IMR-90 (cell line): ENCODE data around the gene DNMT3L. TPM values are rescaled to one million over a fixed set of nuclear protein-coding genes. Genes with fewer than 3 reads are reported as not detected.

Source experiments
- ATAC-seq: fragments of 200-7000 bp; cut with Tn5 transposase; 2 replicates; pipeline ENCODE4 v1.9.1; 2020; ENCODE audit warnings: low read depth, mild to moderate bottlenecking, moderate library complexity
- Bru-seq: library from RNA; stranded (reverse); fragments of 400-500 nt; gene quantifications from one replicate; lab custom pipeline; 2021; lab: Mats Ljungman, UMichigan
- BruChase-seq, 2 experiments: library from RNA; stranded (reverse); fragments of 400-500 nt; gene quantifications; one replicate each; lab custom pipeline; 2021; lab: Mats Ljungman, UMichigan
- BruUV-seq: library from RNA; stranded (reverse); fragments of 400-500 nt; replicated peaks from 2 replicates; lab custom pipeline; 2021; lab: Mats Ljungman, UMichigan
- CTCF ChIA-PET: fragments of 300-600 bp; formaldehyde crosslinking; extraction: SDS; loops from one replicate; lab custom pipeline; 2021; ENCODE audit warnings: antibody characterized with exemption; lab: Yijun Ruan, JAX
- POLR2A ChIA-PET: fragments of 300-600 bp; sonication (Branson Sonifier 250); formaldehyde crosslinking; loops from one replicate; lab custom pipeline; 2022; ENCODE audit warnings: antibody characterized with exemption; ENCODE audit not compliant: unreplicated experiment; lab: Charles Lee
- DNase-seq: peaks from one replicate; pipeline ENCODE4 v3.0.0; 2013
- H2AFZ ChIP-seq: replicated peaks from 2 replicates; pipeline ENCODE3; 2013; ENCODE audit warnings: low read length, mild to moderate bottlenecking; ENCODE audit not compliant: poor library complexity
- H2AK5ac ChIP-seq: 2 replicates; pipeline ENCODE4 v1.6.1; 2013; ENCODE audit warnings: low read depth, low read length, inconsistent platforms
- H2AK9ac ChIP-seq: replicated peaks from 2 replicates; pipeline ENCODE3; 2013; ENCODE audit warnings: mild to moderate bottlenecking, low read depth, low read length, moderate library complexity; ENCODE audit not compliant: poor library complexity
- H2BK120ac ChIP-seq: 2 replicates; pipeline ENCODE4 v1.6.1; 2013; ENCODE audit warnings: low read depth, low read length, inconsistent platforms
- H2BK15ac ChIP-seq: 3 replicates; pipeline ENCODE4 v1.6.1; 2013; ENCODE audit warnings: low read depth, low read length, inconsistent platforms
- H2BK20ac ChIP-seq: 2 replicates; pipeline ENCODE4 v1.6.1; 2013; ENCODE audit warnings: low read depth, mild to moderate bottlenecking, inconsistent platforms, low read length, moderate library complexity
- H2BK5ac ChIP-seq: 2 replicates; pipeline ENCODE4 v1.6.1; 2013; ENCODE audit warnings: mild to moderate bottlenecking, low read depth, low read length, inconsistent platforms; ENCODE audit not compliant: poor library complexity, severe bottlenecking
- H3K14ac ChIP-seq: replicated peaks from 2 replicates; pipeline ENCODE4 v1.6.1; 2013; ENCODE audit warnings: low read depth, low read length, inconsistent platforms
- H3K18ac ChIP-seq: 2 replicates; pipeline ENCODE4 v1.6.1; 2013; ENCODE audit warnings: low read depth, low read length, control low read depth
- H3K23ac ChIP-seq: 2 replicates; pipeline ENCODE4 v1.6.1; 2013; ENCODE audit warnings: low read depth, low read length, inconsistent platforms
- H3K27ac ChIP-seq: 2 replicates; pipeline ENCODE4 v1.5.1; 2013; ENCODE audit warnings: mild to moderate bottlenecking, control low read depth, low read length; ENCODE audit not compliant: insufficient read depth
- H3K27me3 ChIP-seq: 2 replicates; pipeline ENCODE4 v1.6.1; 2013; ENCODE audit warnings: low read length; ENCODE audit not compliant: control insufficient read depth, insufficient read depth
- H3K36me3 ChIP-seq: 2 replicates; pipeline ENCODE4 v1.6.1; 2013; ENCODE audit warnings: low read length, mixed read lengths; ENCODE audit not compliant: control insufficient read depth, insufficient read depth
- H3K4ac ChIP-seq: 2 replicates; pipeline ENCODE4 v1.6.1; 2013; ENCODE audit warnings: low read depth, low read length, inconsistent platforms
- H3K4me1 ChIP-seq: 2 replicates; pipeline ENCODE4 v1.6.1; 2013; ENCODE audit warnings: low read length, mixed read lengths; ENCODE audit not compliant: control insufficient read depth, insufficient read depth
- H3K4me2 ChIP-seq: 2 replicates; pipeline ENCODE4 v1.6.1; 2013; ENCODE audit warnings: low read depth, mild to moderate bottlenecking, control low read depth, low read length, moderate library complexity
- H3K4me3 ChIP-seq: 2 replicates; pipeline ENCODE4 v1.5.1; 2013; ENCODE audit warnings: low read depth, mild to moderate bottlenecking, control low read depth, low read length, moderate library complexity; ENCODE audit not compliant: insufficient read depth
- H3K56ac ChIP-seq: 2 replicates; pipeline ENCODE4 v1.6.1; 2013; ENCODE audit warnings: low read length, inconsistent platforms; ENCODE audit not compliant: insufficient read depth; ENCODE audit errors: extremely low read depth
- H3K79me1 ChIP-seq, 2 experiments: 2 replicates each; pipeline ENCODE4 v1.6.1; 2013; ENCODE audit warnings: low read length in 2 of 2, inconsistent platforms in 1 of 2, low read depth in 1 of 2
- H3K9ac ChIP-seq: 2 replicates; pipeline ENCODE4 v1.6.1; 2013; ENCODE audit warnings: low read depth, low read length, control low read depth
- H3K9me1 ChIP-seq: 2 replicates; pipeline ENCODE4 v1.6.1; 2013; ENCODE audit warnings: low read length, inconsistent platforms; ENCODE audit not compliant: insufficient read depth
- H3K9me3 ChIP-seq: 2 replicates; pipeline ENCODE4 v1.6.1; 2013; ENCODE audit warnings: low read length; ENCODE audit not compliant: control insufficient read depth, insufficient read depth
- H4K20me1 ChIP-seq: 2 replicates; pipeline ENCODE4 v1.6.1; 2013; ENCODE audit warnings: low read length, inconsistent platforms; ENCODE audit not compliant: insufficient read depth
- H4K5ac ChIP-seq: 2 replicates; pipeline ENCODE4 v1.6.1; 2013; ENCODE audit warnings: mild to moderate bottlenecking, low read depth, low read length, control low read depth
- H4K8ac ChIP-seq, 2 experiments: 2 replicates each; pipeline ENCODE4 v1.6.1; 2013; ENCODE audit warnings: low read depth in 2 of 2, low read length in 2 of 2, control low read depth in 1 of 2, inconsistent platforms in 1 of 2
- H4K91ac ChIP-seq: 2 replicates; pipeline ENCODE4 v1.6.1; 2013; ENCODE audit warnings: low read depth, low read length, inconsistent platforms; ENCODE audit not compliant: insufficient read depth
- BHLHE40 ChIP-seq: fragments of 150-350 bp; IDR thresholded peaks from 2 replicates; pipeline ENCODE4 v1.6.1; 2016; ENCODE audit warnings: mild to moderate bottlenecking, low read depth, low read length
- CEBPB ChIP-seq: IDR thresholded peaks from 2 replicates; pipeline ENCODE4 v1.6.1; 2012; ENCODE audit warnings: low read depth, low read length, improper control_type of control experiment
- FOS ChIP-seq: fragments of 150-350 bp; IDR thresholded peaks from 2 replicates; pipeline ENCODE4 v1.6.1; 2016; ENCODE audit warnings: low read depth, low read length
- MAFK ChIP-seq: IDR thresholded peaks from 2 replicates; pipeline ENCODE4 v1.6.1; 2012; ENCODE audit warnings: low read depth, low read length, improper control_type of control experiment
- MAZ ChIP-seq: IDR thresholded peaks from 2 replicates; pipeline ENCODE4 v1.6.1; 2012; ENCODE audit warnings: low read depth, mild to moderate bottlenecking, low read length, improper control_type of control experiment, moderate library complexity, borderline replicate concordance
- MXI1 ChIP-seq: IDR thresholded peaks from 2 replicates; pipeline ENCODE4 v1.6.1; 2012; ENCODE audit warnings: low read depth, mild to moderate bottlenecking, low read length, moderate library complexity, borderline replicate concordance
- RAD21 ChIP-seq: IDR thresholded peaks from 2 replicates; pipeline ENCODE4 v1.6.1; 2012; ENCODE audit warnings: low read length, improper control_type of control experiment
- WGBS, 2 experiments: methylation state at CpG; one replicate each; pipeline versions ENCODE4 v1.1.5 to v1.1.7; 2013; ENCODE audit warnings: missing lambda C conversion rate in 2 of 2; ENCODE audit not compliant: insufficient read length in 1 of 2; ENCODE audit errors: extremely low coverage in 2 of 2; 5-methylcytosine and 5-hydroxymethylcytosine counted together
- dilution Hi-C: fragments of 300-500 bp; cut with HindIII; formaldehyde crosslinking; loops from one replicate; pipeline ENCODE4 v1.14.3; 2018; ENCODE audit warnings: low sequenced_read_pairs; ENCODE audit not compliant: unreplicated experiment
- in situ Hi-C: fragments of 300-500 bp; cut with MboI; formaldehyde crosslinking; loops from 3 replicates; pipeline ENCODE4 v1.14.3; 2019; ENCODE audit warnings: low sequenced_read_pairs, inconsistent platforms, mixed read lengths
- intact Hi-C: fragments of 100-400 bp; cut with micrococcal nuclease; formaldehyde crosslinking; loops from 2 replicates; pipeline ENCODE4 v1.10.0; 2022
- long read RNA-seq: library from polyadenylated mRNA; unstranded; transcript quantifications from one replicate; pipeline ENCODE4 v2.0.0, GENCODE V29; 2021; ENCODE audit not compliant: unreplicated experiment
- polyA plus RNA-seq, 3 experiments: library from polyadenylated mRNA; depleted of rRNA; stranded (reverse); fragments of >200 nt; gene quantifications; 2 replicates each; pipeline ENCODE4 v1.2.3, GENCODE V29; 2012; ENCODE audit warnings: low replicate concordance in 1 of 3
- total RNA-seq: library from RNA; depleted of rRNA; stranded (reverse); fragments of >200 nt; gene quantifications from 2 replicates; pipeline ENCODE4 v1.2.3, GENCODE V29; 2012; rRNA removed
- TF ChIP-seq, protein P1 (sequence below): conservative IDR thresholded peaks from 2 replicates; pipeline ENCODE4 v1.5.1; 2012; ENCODE audit warnings: mild to moderate bottlenecking, low read depth, low read length, improper control_type of control experiment
- TF ChIP-seq, protein P2 (sequence below): fragments of 150-350 bp; IDR thresholded peaks from 2 replicates; pipeline ENCODE4 v1.6.1; 2016; ENCODE audit warnings: low read depth, mild to moderate bottlenecking, low read length, moderate library complexity, borderline replicate concordance

Gene DNMT3L
- total RNA-seq: not detected in 2 replicates
- polyA plus RNA-seq (2012; rRNA removed): not detected in 2 replicates
- polyA plus RNA-seq (2012; cell fraction: cytosol; rRNA removed): not detected in 2 replicates
- not detected in 2 replicates for polyA plus RNA-seq (2012; cell fraction: nucleus; rRNA removed; ENCODE audit: low replicate concordance)
- not detected for Bru-seq, nascent RNA
- not detected for BruChase-seq, experiment 1, labeled RNA remaining after a 6-hour chase
- BruChase-seq, experiment 2, labeled RNA remaining after a 2-hour chase: not detected
- long read RNA-seq: 0 reads

DNA sequence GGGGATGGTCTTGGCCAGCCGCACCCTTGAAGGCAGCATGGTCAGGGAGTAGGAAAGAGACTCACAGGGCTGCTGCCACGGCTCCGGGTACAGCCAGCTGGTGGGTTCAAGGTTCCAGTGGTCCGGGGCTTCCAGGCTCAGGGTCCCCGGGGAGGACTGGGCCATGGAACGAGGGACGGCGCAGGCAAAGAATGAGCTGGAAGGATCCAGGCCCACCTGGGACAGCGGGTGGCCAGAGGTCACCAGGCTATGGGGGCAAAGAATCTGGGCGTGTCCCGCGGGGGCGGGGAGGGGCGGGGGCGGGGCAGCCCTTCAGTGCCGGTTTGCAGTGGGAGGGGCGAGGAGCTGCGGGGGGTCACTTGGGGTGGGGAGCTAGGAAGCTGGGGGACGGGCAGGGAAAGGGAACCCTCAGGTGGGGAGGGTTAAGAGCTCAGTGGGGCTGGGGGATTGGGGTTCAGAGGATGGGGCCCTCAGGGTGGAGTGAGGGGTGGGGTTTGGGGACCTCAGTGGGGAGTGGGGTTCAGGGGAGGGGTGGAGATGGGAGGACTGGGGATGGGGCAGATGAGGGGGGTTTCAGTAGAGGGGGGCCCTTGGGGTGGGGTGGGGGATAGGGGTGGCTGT, at the start of gene DNMT3L:
TSS of gene DNMT3L (minus strand) at position 223 of the 621 bp plus-strand sequence. CDS start 638 bp downstream, outside the sequence.
- no peak within 1 kb of the TSS for H3K27ac ChIP-seq
- no peaks in the 10 kb centered on the region for H3K4me1 ChIP-seq
- no peak within 1 kb of the TSS for H3K9ac ChIP-seq
- H3K4me2 ChIP-seq: no peak within 1 kb of the TSS
- intact Hi-C loops (no loop called here), dilution Hi-C loops (no loop called here), in situ Hi-C loops (no loop called here)
- WGBS, 2 experiments: 82% methylated on average over 3 of the region's 19 CpGs; no CpG with 5 or more reads in 1 of the 2 experiments
- H3K4me3 ChIP-seq: no peak within 1 kb of the TSS
- TF ChIP-seq, protein P1, sequence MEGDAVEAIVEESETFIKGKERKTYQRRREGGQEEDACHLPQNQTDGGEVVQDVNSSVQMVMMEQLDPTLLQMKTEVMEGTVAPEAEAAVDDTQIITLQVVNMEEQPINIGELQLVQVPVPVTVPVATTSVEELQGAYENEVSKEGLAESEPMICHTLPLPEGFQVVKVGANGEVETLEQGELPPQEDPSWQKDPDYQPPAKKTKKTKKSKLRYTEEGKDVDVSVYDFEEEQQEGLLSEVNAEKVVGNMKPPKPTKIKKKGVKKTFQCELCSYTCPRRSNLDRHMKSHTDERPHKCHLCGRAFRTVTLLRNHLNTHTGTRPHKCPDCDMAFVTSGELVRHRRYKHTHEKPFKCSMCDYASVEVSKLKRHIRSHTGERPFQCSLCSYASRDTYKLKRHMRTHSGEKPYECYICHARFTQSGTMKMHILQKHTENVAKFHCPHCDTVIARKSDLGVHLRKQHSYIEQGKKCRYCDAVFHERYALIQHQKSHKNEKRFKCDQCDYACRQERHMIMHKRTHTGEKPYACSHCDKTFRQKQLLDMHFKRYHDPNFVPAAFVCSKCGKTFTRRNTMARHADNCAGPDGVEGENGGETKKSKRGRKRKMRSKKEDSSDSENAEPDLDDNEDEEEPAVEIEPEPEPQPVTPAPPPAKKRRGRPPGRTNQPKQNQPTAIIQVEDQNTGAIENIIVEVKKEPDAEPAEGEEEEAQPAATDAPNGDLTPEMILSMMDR: no peak
- no peak for TF ChIP-seq RAD21
- no peak for TF ChIP-seq MXI1
- no peak for TF ChIP-seq CEBPB
- no peak for TF ChIP-seq BHLHE40
- TF ChIP-seq, protein P2, sequence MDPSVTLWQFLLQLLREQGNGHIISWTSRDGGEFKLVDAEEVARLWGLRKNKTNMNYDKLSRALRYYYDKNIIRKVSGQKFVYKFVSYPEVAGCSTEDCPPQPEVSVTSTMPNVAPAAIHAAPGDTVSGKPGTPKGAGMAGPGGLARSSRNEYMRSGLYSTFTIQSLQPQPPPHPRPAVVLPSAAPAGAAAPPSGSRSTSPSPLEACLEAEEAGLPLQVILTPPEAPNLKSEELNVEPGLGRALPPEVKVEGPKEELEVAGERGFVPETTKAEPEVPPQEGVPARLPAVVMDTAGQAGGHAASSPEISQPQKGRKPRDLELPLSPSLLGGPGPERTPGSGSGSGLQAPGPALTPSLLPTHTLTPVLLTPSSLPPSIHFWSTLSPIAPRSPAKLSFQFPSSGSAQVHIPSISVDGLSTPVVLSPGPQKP: no peak
- TF ChIP-seq FOS: no peak
- no peak for TF ChIP-seq MAZ
- no peak for TF ChIP-seq MAFK
- no peak for ATAC-seq
- peaks cover 8% of the 10 kb centered on the region for H3K9me3 ChIP-seq
- DNase-seq: no peak
- H4K5ac ChIP-seq: no peak within 1 kb of the TSS
- H2BK15ac ChIP-seq: no peak within 1 kb of the TSS
- H3K36me3 ChIP-seq: no peaks in the 10 kb centered on the region
- H2BK20ac ChIP-seq: no peak within 1 kb of the TSS
- no TSS peak for BruUV-seq
- H2BK120ac ChIP-seq: no peak within 1 kb of the TSS
- H4K8ac ChIP-seq: no peak within 1 kb of the TSS
- no peak within 1 kb of the TSS for H2AK5ac ChIP-seq
- ChIA-PET CTCF (no interaction called here), POLR2A (no interaction called here)
- H2AFZ ChIP-seq: no peak within 1 kb of the TSS
- H2BK5ac ChIP-seq: no peak within 1 kb of the TSS
- H3K79me1 ChIP-seq: no peaks in the 10 kb centered on the region
- no peak within 1 kb of the TSS for H3K56ac ChIP-seq
- H4K91ac ChIP-seq: no peak within 1 kb of the TSS
- H3K23ac ChIP-seq: no peak within 1 kb of the TSS
- peaks cover 22% of the 10 kb centered on the region for H3K27me3 ChIP-seq
- H3K4ac ChIP-seq: no peak within 1 kb of the TSS
- no peak within 1 kb of the TSS for H3K14ac ChIP-seq
- H2AK9ac ChIP-seq: no peak within 1 kb of the TSS
- H3K18ac ChIP-seq: no peak within 1 kb of the TSS
- no peaks in the 10 kb centered on the region for H4K20me1 ChIP-seq
- H3K9me1 ChIP-seq: no peaks in the 10 kb centered on the region
